ENCODE results near the gene NF2.

The NF2 gene

GRCh38 chr22:29723766-29724165, 120.3 kb downstream of the NF2 start:
- TF ChIP-seq, protein P1, sequence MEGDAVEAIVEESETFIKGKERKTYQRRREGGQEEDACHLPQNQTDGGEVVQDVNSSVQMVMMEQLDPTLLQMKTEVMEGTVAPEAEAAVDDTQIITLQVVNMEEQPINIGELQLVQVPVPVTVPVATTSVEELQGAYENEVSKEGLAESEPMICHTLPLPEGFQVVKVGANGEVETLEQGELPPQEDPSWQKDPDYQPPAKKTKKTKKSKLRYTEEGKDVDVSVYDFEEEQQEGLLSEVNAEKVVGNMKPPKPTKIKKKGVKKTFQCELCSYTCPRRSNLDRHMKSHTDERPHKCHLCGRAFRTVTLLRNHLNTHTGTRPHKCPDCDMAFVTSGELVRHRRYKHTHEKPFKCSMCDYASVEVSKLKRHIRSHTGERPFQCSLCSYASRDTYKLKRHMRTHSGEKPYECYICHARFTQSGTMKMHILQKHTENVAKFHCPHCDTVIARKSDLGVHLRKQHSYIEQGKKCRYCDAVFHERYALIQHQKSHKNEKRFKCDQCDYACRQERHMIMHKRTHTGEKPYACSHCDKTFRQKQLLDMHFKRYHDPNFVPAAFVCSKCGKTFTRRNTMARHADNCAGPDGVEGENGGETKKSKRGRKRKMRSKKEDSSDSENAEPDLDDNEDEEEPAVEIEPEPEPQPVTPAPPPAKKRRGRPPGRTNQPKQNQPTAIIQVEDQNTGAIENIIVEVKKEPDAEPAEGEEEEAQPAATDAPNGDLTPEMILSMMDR (IDR thresholded peaks at IDR 0.05) = no peak
- no peak for TF ChIP-seq ZFX (IDR thresholded peaks at IDR 0.05; ENCODE audit: borderline replicate concordance)
- no peak overlapping the region for H3K27ac ChIP-seq

DNA sequence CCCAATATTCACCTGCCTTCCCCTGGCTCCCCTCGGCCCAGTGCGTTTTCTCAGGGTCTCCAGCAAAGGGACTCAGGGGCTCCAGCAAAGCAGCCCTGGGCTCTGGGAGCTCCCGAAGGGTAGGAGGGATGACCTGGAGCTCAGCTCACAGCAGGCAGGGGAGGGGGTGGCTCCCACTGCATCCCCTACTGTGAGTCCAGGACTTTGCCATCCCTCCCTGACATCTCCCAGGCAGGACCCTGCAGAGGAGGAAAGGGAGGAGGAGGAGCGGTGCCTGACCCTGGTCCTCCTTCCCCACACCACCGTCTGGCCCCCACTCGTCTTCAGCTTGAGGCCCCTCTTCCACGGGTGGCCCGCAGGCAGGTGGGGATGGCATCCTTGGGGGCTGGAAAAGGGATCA, 121.4 kb downstream of the NF2 start:
- TF ChIP-seq, protein P1 (IDR thresholded peaks at IDR 0.05) = no peak
- no peak for TF ChIP-seq ZFX (IDR thresholded peaks at IDR 0.05; ENCODE audit: borderline replicate concordance)
- H3K27ac ChIP-seq = no peak overlapping the region

GRCh38 chr22:29726106-29726505, 122.7 kb downstream of the NF2 start:
- TF ChIP-seq ZFX (IDR thresholded peaks at IDR 0.05; ENCODE audit: borderline replicate concordance) = no peak
- TF ChIP-seq, protein P1 (IDR thresholded peaks at IDR 0.05) = no peak
- no peak overlapping the region for H3K27ac ChIP-seq

GRCh38 chr22:29726512-29727130, 123.2 kb downstream of the NF2 start:
- H3K27ac ChIP-seq = no peak overlapping the region
- TF ChIP-seq, protein P1 (IDR thresholded peaks at IDR 0.05) = no peak
- TF ChIP-seq ZFX (IDR thresholded peaks at IDR 0.05; ENCODE audit: borderline replicate concordance) = no peak

DNA sequence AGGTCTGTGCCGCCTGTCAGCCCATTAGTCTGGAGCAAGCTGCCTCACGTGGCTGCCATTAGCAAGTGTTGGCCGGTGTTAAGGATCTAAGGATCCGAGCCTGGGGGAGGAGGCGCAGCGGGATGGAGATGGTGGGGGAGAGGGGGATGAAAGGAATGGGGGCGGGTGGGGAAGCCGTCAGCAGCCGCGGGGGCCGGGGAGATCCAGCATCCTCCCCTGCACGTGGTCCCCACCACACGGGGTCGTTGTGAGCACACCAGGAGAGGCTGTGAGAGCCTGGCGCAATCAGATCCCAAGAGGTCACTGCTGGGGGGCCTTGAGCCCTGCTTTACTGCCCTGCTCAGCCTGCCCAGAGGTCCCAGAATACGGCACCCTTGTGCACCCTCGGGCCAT, 123.7 kb downstream of the NF2 start:
- TF ChIP-seq ZFX (IDR thresholded peaks at IDR 0.05; ENCODE audit: borderline replicate concordance) = no peak
- TF ChIP-seq, protein P1 (IDR thresholded peaks at IDR 0.05) = peak; percentile 26; the same call in 1 of the 2 replicates

GRCh38 chr22:29729161-29729560, 125.7 kb downstream of the NF2 start:
- TF ChIP-seq, protein P1 (IDR thresholded peaks at IDR 0.05) = no peak
- TF ChIP-seq ZFX (IDR thresholded peaks at IDR 0.05; ENCODE audit: borderline replicate concordance) = no peak
- no peak overlapping the region for H3K27ac ChIP-seq

More for the DNA sequence above, 123.7 kb downstream of the NF2 start:
- H3K27ac ChIP-seq = no peak overlapping the region

DNA sequence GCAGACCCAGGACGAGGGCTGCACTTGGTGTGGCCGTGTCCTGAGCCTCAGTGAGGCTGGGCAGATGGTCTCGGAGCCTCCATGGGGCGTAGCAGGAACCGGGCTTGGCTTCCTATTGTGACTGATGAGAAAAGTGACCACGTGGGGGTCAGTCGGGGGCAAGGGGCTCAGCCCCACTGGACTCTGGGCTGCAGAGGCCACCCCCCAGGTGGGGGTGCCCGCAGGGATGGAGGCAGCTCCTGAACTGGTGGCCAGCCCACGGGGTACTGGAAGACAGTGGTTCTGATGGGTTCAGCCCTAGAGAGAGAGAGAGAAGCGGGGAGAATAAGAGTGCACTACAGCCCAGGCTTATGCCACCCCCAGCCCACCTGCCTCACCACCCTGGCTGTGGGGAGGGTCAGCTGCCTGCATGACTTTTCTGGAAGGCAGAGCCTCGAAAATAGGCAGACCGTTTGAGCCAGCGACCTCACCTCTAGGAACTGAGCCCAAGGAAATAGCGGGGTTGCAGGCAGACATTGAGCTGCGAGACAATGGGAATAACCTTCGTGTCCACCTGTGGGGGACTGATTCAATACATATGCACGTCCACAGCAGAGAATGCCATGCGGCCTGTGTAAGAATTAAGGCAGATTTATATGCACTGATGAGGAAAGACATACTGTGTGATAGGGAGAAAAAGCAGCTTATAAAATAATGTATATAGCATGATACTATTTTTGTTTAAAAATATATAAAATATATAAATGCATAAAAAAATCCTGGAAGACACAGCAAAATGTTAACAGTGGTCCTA, 127.8 kb downstream of the NF2 start:
- TF ChIP-seq, protein P1 (IDR thresholded peaks at IDR 0.05) = no peak
- TF ChIP-seq ZFX (IDR thresholded peaks at IDR 0.05; ENCODE audit: borderline replicate concordance) = no peak
- no peak overlapping the region for H3K27ac ChIP-seq
